Retina (tissue), 1 donor: Measurements from ENCODE around the gene GYPC.

ENCODE experiments used
- DNase-seq: peaks from one replicate; pipeline ENCODE4 v3.0.0-alpha.2; 2016

The GYPC gene

DNA sequence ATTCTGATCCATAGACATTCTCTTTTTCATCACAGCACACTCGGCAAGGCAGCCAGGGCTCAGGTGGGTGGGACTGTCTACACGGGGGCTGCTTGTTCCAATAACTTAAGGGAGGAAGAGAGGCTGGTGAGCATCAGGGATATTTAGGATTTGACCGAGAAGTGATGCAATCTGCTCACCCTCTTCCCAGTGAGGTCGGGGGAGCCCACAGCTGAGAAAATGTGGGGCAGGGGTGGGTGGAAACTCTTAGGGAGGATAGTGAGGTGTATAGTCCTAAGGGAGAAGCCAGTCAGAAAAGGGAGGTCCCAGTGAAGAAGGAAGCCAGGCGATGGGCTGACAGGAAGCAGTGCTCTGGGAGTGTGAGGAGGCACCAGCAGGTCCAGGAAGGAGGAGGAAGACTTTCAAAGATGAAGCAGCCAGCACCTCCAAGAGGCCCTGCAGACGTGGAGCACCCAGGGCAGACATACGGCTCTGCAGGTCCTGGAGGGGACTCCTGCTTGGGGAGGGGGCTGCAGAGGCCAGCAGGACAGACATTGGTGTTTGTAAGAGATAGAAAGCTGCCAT lies 76.8 kb downstream of the GYPC start:
- DNase-seq = no peak

DNA sequence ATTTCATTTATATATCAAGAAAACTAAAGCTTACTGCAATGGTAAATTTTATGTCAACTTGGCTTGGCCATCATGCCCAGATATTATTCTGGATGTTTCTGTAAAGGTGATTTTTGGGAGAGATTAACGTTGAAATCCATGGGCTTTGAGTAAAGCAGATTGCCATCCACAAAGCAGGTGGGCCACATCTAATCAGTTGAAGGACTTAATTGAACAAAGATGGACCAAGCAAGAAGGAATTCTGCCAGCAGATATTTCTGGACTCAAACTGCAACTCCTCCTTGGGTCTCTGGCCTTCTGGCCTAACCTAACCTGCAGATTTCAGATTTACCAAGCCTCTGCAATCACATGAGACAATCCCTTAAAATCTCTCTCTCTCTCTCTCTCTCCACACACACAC lies 77.8 kb downstream of the GYPC start:
- DNase-seq = no peak

DNA sequence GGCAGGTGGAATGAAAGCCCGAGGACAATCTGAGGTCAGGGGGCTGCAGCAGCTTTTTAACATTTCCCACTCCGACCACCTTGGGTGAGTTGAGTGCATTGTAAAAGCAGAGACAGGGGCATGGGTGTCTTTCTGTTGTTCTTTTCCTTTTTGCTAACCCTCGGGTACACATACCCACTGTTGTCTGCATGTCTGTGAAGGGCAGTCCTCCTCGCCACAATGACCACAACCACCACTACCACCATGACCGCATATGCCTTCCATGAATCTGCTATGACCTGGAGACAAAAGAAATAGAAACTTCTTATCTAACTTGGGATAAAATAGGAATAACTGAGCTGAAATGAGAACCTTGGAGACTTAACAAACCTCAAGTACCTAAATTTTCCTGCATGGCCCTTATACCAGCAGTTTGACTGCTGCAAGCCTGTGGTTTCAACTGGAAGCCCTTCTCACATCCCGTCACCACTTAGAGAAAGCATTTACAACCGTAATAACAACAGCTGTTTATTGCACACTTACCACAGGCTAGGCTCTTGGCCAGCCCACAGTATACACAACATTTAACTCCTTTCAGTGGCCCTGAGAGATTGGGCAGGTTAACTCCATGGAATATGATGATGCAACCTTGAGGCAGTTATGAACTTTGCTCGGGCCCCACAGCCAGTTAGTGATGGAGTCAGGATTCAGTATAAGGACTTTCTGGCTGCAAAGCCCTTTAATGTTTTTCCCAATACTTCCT lies 80.3 kb downstream of the GYPC start:
- no peak for DNase-seq

DNA sequence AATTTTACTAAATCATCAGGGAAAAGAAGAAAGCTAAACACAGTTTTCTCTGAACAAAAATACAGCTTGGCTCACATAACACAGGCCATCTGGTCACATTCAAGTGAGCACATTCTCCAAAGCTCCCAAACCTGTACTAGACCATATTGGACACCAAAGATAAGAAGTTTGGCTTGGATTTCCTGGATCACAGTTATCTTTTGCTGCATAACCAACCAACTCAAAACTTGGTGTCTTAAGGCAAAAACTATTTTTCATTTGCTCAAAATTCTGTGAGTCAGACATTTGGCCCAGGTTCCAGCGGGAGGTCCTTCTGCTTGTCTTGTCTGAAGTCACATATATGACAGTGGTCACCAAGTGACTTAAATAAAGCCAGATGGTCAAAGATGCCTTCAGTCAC lies 83.2 kb downstream of the GYPC start:
- DNase-seq = no peak

GRCh38 chr2:126744640-126745039 lies 88.7 kb downstream of the GYPC start:
- no peak for DNase-seq
